Esophagus muscularis mucosa (tissue), 4 donors: ENCODE data around the gene HDLBP. TPM values are rescaled to one million over a fixed set of nuclear protein-coding genes. Genes with fewer than 3 reads are reported as not detected.

Source experiments
- DNase-seq: peaks from one replicate; pipeline ENCODE4 v3.0.0-alpha.2; 2017; ENCODE audit errors: extremely low spot score
- H3K27ac ChIP-seq, 4 donors: fragments of 200-600 bp; sonication (generic); replicated peaks in 1 of 4; 1 replicate in 3 of 4; 2 replicates in 1 of 4; pipeline ENCODE4 v1.5.1; 2016 to 2019; ENCODE audit warnings: mild to moderate bottlenecking in 1 of 4
- H3K27me3 ChIP-seq, 4 donors: fragments of 200-600 bp; sonication (generic); one replicate each; pipeline versions ENCODE4 v1.5.1 to v1.6.0; 2016 to 2019
- H3K36me3 ChIP-seq, 4 donors: fragments of 200-600 bp; sonication (generic); one replicate each; pipeline ENCODE4 v1.5.1; 2016 to 2019
- H3K4me1 ChIP-seq, 4 donors: fragments of 200-600 bp; sonication (generic); one replicate each; pipeline ENCODE4 v1.5.1; 2016 to 2019
- H3K4me3 ChIP-seq, 4 donors: fragments of 200-600 bp; sonication (generic); 1 replicate in 2 of 4; 2 replicates in 2 of 4; pipeline ENCODE4 v1.5.1; 2016 to 2019; ENCODE audit warnings: mild to moderate bottlenecking in 4 of 4, moderate library complexity in 1 of 4
- H3K9me3 ChIP-seq, 4 donors: fragments of 200-600 bp; sonication (generic); 1 replicate in 3 of 4; 2 replicates in 1 of 4; pipeline ENCODE4 v1.5.1; 2016 to 2019
- EP300 ChIP-seq: sonication (generic); formaldehyde crosslinking; IDR thresholded peaks from one replicate; pipeline ENCODE4 v1.6.1; 2017; ENCODE audit warnings: antibody characterized with exemption
- POLR2A ChIP-seq: fragments of 450-650 bp; IDR thresholded peaks from one replicate; pipeline ENCODE4 v1.6.1; 2017; ENCODE audit warnings: antibody characterized with exemption, moderate library complexity, mild to moderate bottlenecking, low read depth
- POLR2AphosphoS5 ChIP-seq, 2 donors: sonication (generic); formaldehyde crosslinking; IDR thresholded peaks; one replicate each; pipeline ENCODE4 v1.6.1; 2017; ENCODE audit warnings: antibody characterized with exemption in 2 of 2
- WGBS: methylation state at CpG from one replicate; pipeline ENCODE4 v1.1.5; 2018; 5-methylcytosine and 5-hydroxymethylcytosine counted together
- intact Hi-C: fragments of 100-400 bp; cut with DNase I; formaldehyde crosslinking; loops from one replicate; pipeline ENCODE4 v1.15.1; 2023
- total RNA-seq, 4 donors: library from RNA; depleted of rRNA; stranded (reverse); fragments of >200 nt; gene quantifications; one replicate each; pipeline versions ENCODE4 v1.1.0 to v1.2.1, GENCODE V29; 2016
- TF ChIP-seq, protein P1 (sequence below), 3 experiments: fragments of 200-600 bp in 2 of 3; fragments of 450-650 bp in 1 of 3; sonication (generic) in 2 of 3; IDR thresholded peaks; one replicate each; pipeline ENCODE4 v1.5.1; 2017 to 2019; ENCODE audit warnings: antibody characterized with exemption in 3 of 3, mild to moderate bottlenecking in 2 of 3, moderate library complexity in 1 of 3

HDLBP gene
- total RNA-seq, 4 donors from 2014 or later: 263 to 479 (median 304) TPM

GRCh38 chr2:241185961-241186360 is 129.5 kb downstream of the HDLBP start:
- no peak for DNase-seq
- Histone ChIP-seq H3K9me3 (no peaks in the 10 kb centered on the region), H3K4me3 (no peak overlapping the region), H3K27me3 (peaks cover 0 to 19% (median 0%) of the 10 kb centered on the region in 4 donors), H3K4me1 (no peaks in the 10 kb centered on the region), H3K27ac (no peak overlapping the region), H3K36me3 (peaks cover 7 to 28% (median 24%) of the 10 kb centered on the region in 4 donors)
- WGBS: 93% methylated on average over 11 of the region's 11 CpGs
- no peak for TF ChIP-seq POLR2A
- TF ChIP-seq POLR2AphosphoS5 (IDR thresholded peaks at IDR 0.05): no peak
- no peak for TF ChIP-seq EP300
- TF ChIP-seq, protein P1, sequence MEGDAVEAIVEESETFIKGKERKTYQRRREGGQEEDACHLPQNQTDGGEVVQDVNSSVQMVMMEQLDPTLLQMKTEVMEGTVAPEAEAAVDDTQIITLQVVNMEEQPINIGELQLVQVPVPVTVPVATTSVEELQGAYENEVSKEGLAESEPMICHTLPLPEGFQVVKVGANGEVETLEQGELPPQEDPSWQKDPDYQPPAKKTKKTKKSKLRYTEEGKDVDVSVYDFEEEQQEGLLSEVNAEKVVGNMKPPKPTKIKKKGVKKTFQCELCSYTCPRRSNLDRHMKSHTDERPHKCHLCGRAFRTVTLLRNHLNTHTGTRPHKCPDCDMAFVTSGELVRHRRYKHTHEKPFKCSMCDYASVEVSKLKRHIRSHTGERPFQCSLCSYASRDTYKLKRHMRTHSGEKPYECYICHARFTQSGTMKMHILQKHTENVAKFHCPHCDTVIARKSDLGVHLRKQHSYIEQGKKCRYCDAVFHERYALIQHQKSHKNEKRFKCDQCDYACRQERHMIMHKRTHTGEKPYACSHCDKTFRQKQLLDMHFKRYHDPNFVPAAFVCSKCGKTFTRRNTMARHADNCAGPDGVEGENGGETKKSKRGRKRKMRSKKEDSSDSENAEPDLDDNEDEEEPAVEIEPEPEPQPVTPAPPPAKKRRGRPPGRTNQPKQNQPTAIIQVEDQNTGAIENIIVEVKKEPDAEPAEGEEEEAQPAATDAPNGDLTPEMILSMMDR (IDR thresholded peaks at IDR 0.05): no peak
- intact Hi-C loops: no loop called here

- H3K4me1 ChIP-seq: peaks cover 0 to 6% (median 2%) of the 10 kb centered on the region in 4 donors
- no peak overlapping the region for H3K27ac ChIP-seq
- no peaks in the 10 kb centered on the region for H3K9me3 ChIP-seq
- intact Hi-C loops: no loop called here
- H3K27me3 ChIP-seq: peaks cover 0 to 19% (median 0%) of the 10 kb centered on the region in 4 donors
- H3K4me3 ChIP-seq: no peak overlapping the region
- TF ChIP-seq POLR2AphosphoS5 (IDR thresholded peaks at IDR 0.05) (no peak), POLR2A (no peak), EP300 (no peak)
- TF ChIP-seq, protein P1 (IDR thresholded peaks at IDR 0.05): no peak
- 83% methylated on average over 9 of the region's 9 CpGs for WGBS
- DNase-seq: no peak
- peaks cover 7 to 38% (median 25%) of the 10 kb centered on the region in 4 donors for H3K36me3 ChIP-seq
Observed at GRCh38 chr2:241184901-241185300, 130.6 kb downstream of the HDLBP start.

- DNase-seq: no peak
- intact Hi-C loops: no loop called here
- no peaks in the 10 kb centered on the region for H3K9me3 ChIP-seq
- H3K4me1 ChIP-seq: peaks cover 0 to 6% (median 2%) of the 10 kb centered on the region in 4 donors
- TF ChIP-seq EP300: no peak
- TF ChIP-seq POLR2A: no peak
- TF ChIP-seq POLR2AphosphoS5 (IDR thresholded peaks at IDR 0.05): no peak
- TF ChIP-seq, protein P1 (IDR thresholded peaks at IDR 0.05): no peak
- no peak overlapping the region for H3K27ac ChIP-seq
- WGBS: 85% methylated on average over 9 of the region's 9 CpGs
- H3K4me3 ChIP-seq: no peak overlapping the region
- peaks cover 12 to 54% (median 37%) of the 10 kb centered on the region in 4 donors for H3K36me3 ChIP-seq
- peaks cover 0 to 11% (median 0%) of the 10 kb centered on the region in 4 donors for H3K27me3 ChIP-seq
Observed at GRCh38 chr2:241183221-241183620, 132.3 kb downstream of the HDLBP start.

- Histone ChIP-seq H3K4me1 (peaks cover 0 to 6% (median 2%) of the 10 kb centered on the region in 4 donors), H3K4me3 (no peak overlapping the region), H3K27ac (no peak overlapping the region), H3K36me3 (peaks cover 12 to 58% (median 42%) of the 10 kb centered on the region in 4 donors), H3K27me3 (peaks cover 0 to 6% (median 0%) of the 10 kb centered on the region in 4 donors), H3K9me3 (no peaks in the 10 kb centered on the region)
- TF ChIP-seq POLR2A (no peak), POLR2AphosphoS5 (IDR thresholded peaks at IDR 0.05) (no peak), EP300 (no peak)
- TF ChIP-seq, protein P1 (IDR thresholded peaks at IDR 0.05): no peak
- intact Hi-C loops: no loop called here
- DNase-seq: no peak
- WGBS: 93% methylated on average over 28 of the region's 28 CpGs
Observed at GRCh38 chr2:241182531-241183133, 132.8 kb downstream of the HDLBP start.
